Skin epidermis (tissue), 12 donors: Measurements from ENCODE around the gene SYNGR4.

Experiments used
- H3K27ac ChIP-seq, 21 experiments: fragments of 200-600 bp; sonication (generic) in 11 of 21; one replicate each; pipeline ENCODE4 v1.5.0; 2020; ENCODE audit warnings: mild to moderate bottlenecking in 3 of 21, inconsistent platforms in 2 of 21, moderate library complexity in 2 of 21
- H3K4me3 ChIP-seq, 7 experiments: fragments of 200-600 bp; sonication (generic) in 2 of 7; one replicate each; pipeline ENCODE4 v1.5.0; 2020; ENCODE audit warnings: inconsistent platforms in 2 of 7, mild to moderate bottlenecking in 2 of 7, moderate library complexity in 1 of 7

The SYNGR4 gene

GRCh38 chr19:48415395-48415794, 51.2 kb downstream of the SYNGR4 start:
- H3K4me3 ChIP-seq = peak overlapping the region in 4 of 7 experiments; percentile 1 to 20 (median 14)

GRCh38 chr19:48415806-48416221, 51.6 kb downstream of the SYNGR4 start:
- peak overlapping the region in 1 of 7 experiments; percentile 17 for H3K4me3 ChIP-seq

More at GRCh38 chr19:48415395-48415794, 51.2 kb downstream of the SYNGR4 start:
- H3K27ac ChIP-seq = no peak overlapping the region

GRCh38 chr19:48417421-48417820, 53.3 kb downstream of the SYNGR4 start:
- Histone ChIP-seq H3K4me3 (no peak overlapping the region), H3K27ac (no peak overlapping the region)

More at GRCh38 chr19:48415806-48416221, 51.6 kb downstream of the SYNGR4 start:
- H3K27ac ChIP-seq = no peak overlapping the region

- H3K4me3 ChIP-seq = no peak overlapping the region
- H3K27ac ChIP-seq = peak overlapping the region in 2 of 21 experiments; percentile 16 to 23
Observed at GRCh38 chr19:48418317-48419064, 54.3 kb downstream of the SYNGR4 start.

- H3K4me3 ChIP-seq = no peak overlapping the region
- H3K27ac ChIP-seq = no peak overlapping the region
Observed at GRCh38 chr19:48419158-48419920, 55.2 kb downstream of the SYNGR4 start.

GRCh38 chr19:48421548-48421947, 57.4 kb downstream of the SYNGR4 start:
- Histone ChIP-seq H3K27ac (no peak overlapping the region), H3K4me3 (no peak overlapping the region)

GRCh38 chr19:48424694-48425219, 60.6 kb downstream of the SYNGR4 start:
- H3K4me3 ChIP-seq = no peak overlapping the region
- peak overlapping the region in 8 of 21 experiments; percentile 2 to 65 (median 36) for H3K27ac ChIP-seq
